GM23338 (cell line): Measurements from ENCODE around the gene HTT.

ENCODE experiments used
- CREB1 ChIP-seq: fragments of 250-450 bp; sonication (Bioruptor Pico); IDR thresholded peaks from 2 replicates; pipeline ENCODE4 v1.5.0; 2020; ENCODE audit warnings: low read depth, mild to moderate bottlenecking, moderate library complexity
- CTCF ChIP-seq, 2 experiments: fragments of 200-600 bp in 1 of 2; sonication (generic) in 1 of 2; conservative IDR thresholded peaks; 2 replicates each; pipeline versions ENCODE4 v1.5.1 to v1.6.1; 2016 to 2017; ENCODE audit warnings: antibody characterized with exemption in 2 of 2, low read depth in 2 of 2, mild to moderate bottlenecking in 2 of 2, moderate library complexity in 1 of 2
- ETS1 ChIP-seq: IDR thresholded peaks from 2 replicates; pipeline ENCODE4 v1.6.1; 2016; ENCODE audit warnings: antibody characterized with exemption
- EZH2 ChIP-seq: fragments of 200-600 bp; sonication (generic); IDR thresholded peaks from one replicate; pipeline ENCODE4 v1.8.0; 2017; ENCODE audit warnings: antibody characterized with exemption, mild to moderate bottlenecking, low read depth; ENCODE audit not compliant: unreplicated experiment
- EZH2phosphoT487 ChIP-seq: fragments of 200-600 bp; sonication (generic); IDR thresholded peaks from one replicate; pipeline ENCODE4 v1.8.1; 2018; ENCODE audit warnings: antibody characterized with exemption; ENCODE audit not compliant: unreplicated experiment
- JUNB ChIP-seq: IDR thresholded peaks from one replicate; pipeline ENCODE4 v1.6.1; 2016; ENCODE audit warnings: antibody characterized with exemption; ENCODE audit not compliant: unreplicated experiment
- POLR2AphosphoS5 ChIP-seq: IDR thresholded peaks from 2 replicates; pipeline ENCODE4 v1.6.1; 2016; ENCODE audit warnings: antibody characterized with exemption, low read depth
- REST ChIP-seq: IDR thresholded peaks from one replicate; pipeline ENCODE4 v1.6.1; 2018; ENCODE audit warnings: antibody characterized with exemption; ENCODE audit not compliant: unreplicated experiment
- ZNF114 ChIP-seq: fragments of 250-450 bp; sonication (Bioruptor Pico); IDR thresholded peaks from 2 replicates; pipeline ENCODE4 v1.5.0; 2020; ENCODE audit warnings: mild to moderate bottlenecking, moderate library complexity

- TF ChIP-seq EZH2phosphoT487 (no peak), CTCF (conservative IDR thresholded peaks at IDR 0.05; ENCODE audit: low read depth in 2 of 2) (no peak), POLR2AphosphoS5 (no peak), EZH2 (no peak), ETS1 (no peak), REST (no peak), ZNF114 (no peak), CREB1 (CRISPR knock-in tag) (no peak), JUNB (no peak)
Measured at GRCh38 chr4:3226467-3226866, 152.0 kb downstream of the HTT start.
